ENCODE results near the gene MACROD2.
"Not testable (repeated sequence)": the region's sequence is repeated elsewhere in the genome, so short reads cannot be mapped to it uniquely, and the experiment has no call there.

The MACROD2 gene

DNA sequence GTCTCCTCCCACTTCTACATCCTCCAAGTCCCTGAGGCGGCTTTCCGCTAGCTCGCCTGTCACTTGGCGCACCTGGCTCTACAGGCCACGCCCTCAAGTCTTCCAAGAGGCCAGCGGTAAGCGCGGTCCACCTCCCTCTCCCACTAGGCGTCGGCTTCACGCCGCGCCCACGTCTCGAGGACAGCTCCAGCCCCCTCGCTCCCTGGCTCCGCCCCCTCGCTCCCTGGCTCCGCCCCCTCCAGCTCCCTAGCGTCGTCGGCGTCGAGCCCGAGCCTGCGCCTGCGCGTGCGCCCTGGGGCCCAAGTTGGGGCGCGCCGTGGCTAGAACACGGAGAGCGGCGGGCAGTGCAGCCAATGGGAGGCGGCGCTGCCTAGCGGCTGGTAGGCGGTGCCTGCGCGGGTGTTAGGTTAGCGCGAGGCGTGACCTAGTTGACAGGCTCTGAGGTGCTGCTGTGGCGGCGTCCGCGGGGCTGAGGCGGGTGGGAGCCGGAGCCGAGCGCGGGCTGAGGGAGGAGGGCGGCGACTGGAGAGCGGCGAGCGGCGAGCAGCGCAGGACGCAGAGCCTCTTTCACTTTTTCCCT lies at the start of gene MACROD2:
MACROD2 (plus strand) TSS at position 431 of the 580 bp plus-strand sequence.
- DNase-seq (ENCODE audit: low read depth in 1 of 2, low spot score in 1 of 2), result peak; percentile 94 to 99
- no peak for TF ChIP-seq JUND (IDR thresholded peaks at IDR 0.05; ENCODE audit: low read depth)
- in situ Hi-C loops (cut with HindIII; ENCODE audit: low pct_unique_long_range_greater_than_20kb, low sequenced_read_pairs), result no loop called here

DNA sequence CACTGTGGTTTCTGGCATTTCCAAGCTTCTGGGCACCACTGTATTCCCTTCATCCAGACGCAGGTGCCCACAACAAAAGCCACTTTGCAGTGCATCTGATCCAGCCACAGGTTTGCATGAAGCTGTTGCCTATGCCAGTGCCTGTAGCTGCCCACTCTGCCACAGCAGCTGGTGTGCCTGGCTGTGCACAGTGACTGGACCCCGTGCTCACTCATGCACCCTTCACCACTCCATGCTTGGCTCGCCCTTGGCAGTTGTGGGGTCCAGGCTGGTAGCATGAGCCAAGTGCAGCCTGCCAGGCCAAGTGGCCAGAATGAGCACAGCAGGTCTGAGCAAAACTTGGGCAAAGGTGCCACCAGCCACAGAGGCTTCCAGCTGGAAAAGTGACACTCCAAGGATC lies 47.6 kb upstream of the MACROD2 start:
- DNase-seq (ENCODE audit: low read depth in 1 of 2, low spot score in 1 of 2), result no peak
- in situ Hi-C loops (cut with HindIII; ENCODE audit: low pct_unique_long_range_greater_than_20kb, low sequenced_read_pairs), result no loop called here
- TF ChIP-seq JUND (IDR thresholded peaks at IDR 0.05; ENCODE audit: low read depth), result no peak

DNA sequence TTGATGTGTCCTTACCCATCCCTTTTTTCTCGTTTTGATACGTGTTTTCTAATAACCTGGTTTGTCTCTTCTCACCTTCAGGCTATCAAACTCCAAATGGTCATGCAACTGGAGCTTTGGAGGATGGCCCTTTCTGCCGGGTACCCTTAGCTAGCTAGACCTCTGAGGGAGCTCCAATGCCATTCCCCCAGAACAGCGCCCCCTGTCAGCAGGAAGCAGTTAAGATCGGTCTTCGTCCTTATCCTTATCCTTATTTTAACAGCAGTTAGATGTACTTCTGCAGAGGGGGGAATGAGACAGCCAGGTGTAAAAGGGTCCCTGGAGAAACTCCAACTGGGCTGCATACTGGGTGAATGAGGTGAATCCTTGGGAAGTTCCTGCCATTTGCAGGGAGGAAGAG lies 42.1 kb upstream of the MACROD2 start:
- no peak for DNase-seq (ENCODE audit: low read depth in 1 of 2, low spot score in 1 of 2)
- no peak for TF ChIP-seq JUND (IDR thresholded peaks at IDR 0.05; ENCODE audit: low read depth)
- in situ Hi-C loops (cut with HindIII; ENCODE audit: low pct_unique_long_range_greater_than_20kb, low sequenced_read_pairs), result no loop called here

DNA sequence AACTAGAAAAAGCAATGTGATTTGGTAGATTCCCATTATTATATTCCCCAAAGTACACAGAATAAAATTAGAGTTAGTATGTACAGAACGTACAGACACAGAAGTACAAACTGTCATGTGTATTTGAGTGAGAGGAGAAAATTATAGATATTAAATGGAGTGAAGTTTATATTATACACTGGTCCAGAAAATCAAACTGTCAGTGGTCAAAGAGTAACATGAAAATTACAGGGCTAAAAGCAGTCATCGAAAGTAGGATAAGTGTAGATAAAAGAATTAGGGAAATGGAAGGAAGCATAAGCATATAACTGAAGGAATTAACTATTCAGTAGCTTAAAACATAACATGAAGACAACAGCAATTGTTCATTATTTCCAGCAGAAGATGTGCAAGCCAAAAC lies 35.2 kb upstream of the MACROD2 start:
- no peak for DNase-seq (ENCODE audit: low read depth in 1 of 2, low spot score in 1 of 2)
- TF ChIP-seq JUND (IDR thresholded peaks at IDR 0.05; ENCODE audit: low read depth), result no peak

DNA sequence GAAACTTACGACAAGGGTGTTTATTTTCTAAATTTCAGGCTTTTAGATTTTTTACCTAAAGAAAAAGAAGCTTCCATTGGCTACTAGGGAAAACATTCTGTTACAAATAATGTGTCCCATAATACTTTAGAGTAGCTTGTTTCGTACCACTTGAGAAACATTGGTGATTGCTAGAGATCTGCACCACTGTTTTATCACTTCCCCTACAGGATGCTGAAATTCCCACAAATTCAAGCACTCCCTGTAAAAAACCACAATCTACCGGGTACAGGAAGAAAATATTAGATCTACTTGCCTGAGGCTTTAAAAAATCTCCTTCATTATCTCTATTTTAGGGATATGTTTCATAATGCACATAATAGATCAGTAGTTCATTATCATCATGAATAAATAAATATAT lies 34.8 kb upstream of the MACROD2 start:
- DNase-seq (ENCODE audit: low read depth in 1 of 2, low spot score in 1 of 2), result no peak
- in situ Hi-C loops (cut with HindIII; ENCODE audit: low pct_unique_long_range_greater_than_20kb, low sequenced_read_pairs), result no loop called here
- no peak for TF ChIP-seq JUND (IDR thresholded peaks at IDR 0.05; ENCODE audit: low read depth)

More for the DNA sequence above, 35.2 kb upstream of the MACROD2 start:
- in situ Hi-C loops (cut with HindIII; ENCODE audit: low pct_unique_long_range_greater_than_20kb, low sequenced_read_pairs), result no loop called here

DNA sequence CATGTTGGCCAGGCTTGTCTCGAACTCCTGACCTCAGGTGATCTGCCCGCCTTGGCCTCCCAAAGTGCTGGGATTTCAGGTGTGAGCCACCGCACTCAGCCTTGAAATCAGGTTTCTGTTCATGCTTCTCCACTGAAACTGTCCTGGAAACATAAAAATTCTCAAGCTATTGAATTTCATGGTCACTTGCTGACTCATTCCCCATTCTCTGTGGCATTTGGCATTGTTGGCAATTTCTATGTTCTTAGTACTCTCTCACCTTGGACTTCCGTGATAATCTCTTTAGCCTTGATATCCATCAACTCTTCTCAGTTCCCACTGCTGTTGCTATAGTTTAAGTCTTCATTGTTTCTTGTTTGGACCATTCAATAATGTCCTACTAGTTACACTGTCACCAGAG lies 11.1 kb upstream of the MACROD2 start:
- in situ Hi-C loops (cut with HindIII; ENCODE audit: low pct_unique_long_range_greater_than_20kb, low sequenced_read_pairs), result no loop called here
- no peak for TF ChIP-seq JUND (IDR thresholded peaks at IDR 0.05; ENCODE audit: low read depth)
- DNase-seq (ENCODE audit: low read depth in 1 of 2, low spot score in 1 of 2), result no peak

DNA sequence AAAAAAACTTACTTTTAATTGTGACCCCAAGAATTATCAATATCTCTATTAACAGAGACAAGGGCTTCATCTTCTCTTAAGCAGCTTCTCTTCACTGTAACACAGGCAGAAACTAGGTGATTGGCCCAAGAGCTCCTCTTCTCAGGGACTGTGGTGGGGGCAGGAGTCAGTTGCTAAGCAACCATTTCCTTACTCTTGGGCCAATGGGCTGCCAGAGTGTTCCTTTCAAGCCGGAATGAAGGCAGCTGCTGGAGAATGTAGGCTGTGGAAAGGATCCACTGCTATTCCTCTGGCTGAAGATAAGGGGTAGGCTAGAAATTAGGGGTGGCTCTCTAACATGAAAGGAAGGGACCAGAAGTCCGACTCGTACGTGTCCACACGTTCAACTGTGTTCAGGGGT lies 4.9 kb upstream of the MACROD2 start, which contains the start of gene SEL1L2:
SEL1L2 (minus strand) TSS at position 150 of the 400 bp plus-strand sequence; CDS start at position 70, 80 bp downstream.
- in situ Hi-C loops (cut with HindIII; ENCODE audit: low pct_unique_long_range_greater_than_20kb, low sequenced_read_pairs), result no loop called here
- TF ChIP-seq JUND (IDR thresholded peaks at IDR 0.05; ENCODE audit: low read depth), result no peak
- no peak for DNase-seq (ENCODE audit: low read depth in 1 of 2, low spot score in 1 of 2)

DNA sequence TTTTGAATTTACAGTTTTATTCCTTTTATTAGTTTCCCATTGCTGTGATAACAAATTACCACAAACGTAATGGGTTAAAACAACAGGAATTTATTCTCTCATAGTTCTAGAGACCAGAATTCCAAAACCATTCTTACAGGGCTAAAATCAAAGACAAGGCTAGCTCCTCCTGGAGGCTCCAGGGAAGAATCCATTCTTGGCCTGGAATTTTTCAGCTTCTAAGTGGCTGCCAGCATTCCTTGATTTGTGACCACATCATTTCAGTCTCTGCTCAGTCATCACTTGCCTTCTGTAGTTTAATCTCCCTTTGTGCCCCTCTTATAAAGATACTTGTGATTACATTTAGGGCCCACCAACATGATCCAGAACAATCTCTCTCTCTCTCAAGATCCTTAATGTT lies 4.0 kb upstream of the MACROD2 start:
- TF ChIP-seq JUND (IDR thresholded peaks at IDR 0.05; ENCODE audit: low read depth), result no peak
- in situ Hi-C loops (cut with HindIII; ENCODE audit: low pct_unique_long_range_greater_than_20kb, low sequenced_read_pairs), result no loop called here
- DNase-seq (ENCODE audit: low read depth in 1 of 2, low spot score in 1 of 2), result no peak

DNA sequence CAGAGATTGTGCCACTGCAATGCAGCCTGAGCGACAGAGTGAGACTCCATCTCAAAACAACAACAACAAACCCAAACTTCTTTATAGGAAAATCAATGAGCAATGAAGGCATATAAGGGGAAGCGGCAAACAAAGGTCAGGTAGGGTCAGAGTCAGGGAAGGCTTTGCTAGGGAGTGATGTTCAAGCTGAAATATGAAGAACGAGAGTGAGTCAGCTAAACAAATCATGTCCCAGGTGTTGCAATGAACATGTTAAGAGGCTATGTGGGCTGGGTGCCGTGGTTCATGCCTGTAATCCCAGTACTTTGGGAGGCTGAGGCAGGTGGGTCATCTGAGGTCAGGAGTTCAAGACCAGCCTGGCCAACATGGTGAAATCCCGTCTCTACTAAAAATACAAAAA lies 3.4 kb upstream of the MACROD2 start:
- in situ Hi-C loops (cut with HindIII; ENCODE audit: low pct_unique_long_range_greater_than_20kb, low sequenced_read_pairs); DNase-seq (ENCODE audit: low read depth in 1 of 2, low spot score in 1 of 2): not testable (repeated sequence)

DNA sequence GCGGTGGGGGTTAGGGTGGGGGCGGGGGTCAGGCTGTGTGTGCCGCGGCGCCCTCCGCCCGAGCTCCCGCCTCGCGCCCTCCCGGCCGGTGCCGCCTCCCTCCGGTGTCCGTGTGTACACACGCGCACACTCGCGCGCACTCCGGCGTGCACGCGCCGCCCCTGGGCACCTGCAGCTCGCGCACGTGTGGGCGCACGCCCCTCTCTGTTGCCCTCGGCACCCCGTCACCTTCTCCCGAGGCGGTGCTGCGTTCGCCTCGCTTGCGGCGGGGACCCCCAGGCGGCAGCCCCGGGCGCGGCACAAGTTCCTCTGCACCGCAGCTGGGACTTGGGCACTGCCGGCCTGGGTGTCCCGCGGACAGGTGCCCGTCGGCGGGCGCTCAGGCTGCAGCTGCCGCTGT lies 525 bp downstream of the MACROD2 start:
- no peak for TF ChIP-seq JUND (IDR thresholded peaks at IDR 0.05; ENCODE audit: low read depth)
- peak; percentile 51 to 73 for DNase-seq (ENCODE audit: low read depth in 1 of 2, low spot score in 1 of 2)
- in situ Hi-C loops (cut with HindIII; ENCODE audit: low pct_unique_long_range_greater_than_20kb, low sequenced_read_pairs), result no loop called here

DNA sequence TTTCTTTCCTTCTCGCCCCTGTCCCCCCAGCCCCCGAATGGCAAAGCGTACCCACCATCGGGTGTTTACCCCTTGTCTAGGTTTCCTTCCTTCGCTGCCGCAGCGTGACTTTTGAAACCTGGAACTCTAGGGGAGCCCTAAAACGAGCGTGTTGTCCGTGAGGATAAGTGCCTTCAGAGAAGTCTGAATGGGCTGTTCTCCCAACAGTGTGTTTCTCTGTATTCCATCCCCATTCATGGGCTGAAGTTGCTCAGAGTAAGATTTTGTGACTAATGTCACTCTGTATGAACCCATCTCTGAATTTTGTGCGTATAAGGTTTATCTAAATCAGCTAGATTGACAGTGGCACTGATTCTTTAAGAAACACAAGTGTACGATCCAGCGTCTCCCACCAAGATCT lies 949 bp downstream of the MACROD2 start:
- TF ChIP-seq JUND (IDR thresholded peaks at IDR 0.05; ENCODE audit: low read depth), result no peak
- in situ Hi-C loops (cut with HindIII; ENCODE audit: low pct_unique_long_range_greater_than_20kb, low sequenced_read_pairs), result no loop called here
- peak; percentile 26 to 45 for DNase-seq (ENCODE audit: low read depth in 1 of 2, low spot score in 1 of 2)

DNA sequence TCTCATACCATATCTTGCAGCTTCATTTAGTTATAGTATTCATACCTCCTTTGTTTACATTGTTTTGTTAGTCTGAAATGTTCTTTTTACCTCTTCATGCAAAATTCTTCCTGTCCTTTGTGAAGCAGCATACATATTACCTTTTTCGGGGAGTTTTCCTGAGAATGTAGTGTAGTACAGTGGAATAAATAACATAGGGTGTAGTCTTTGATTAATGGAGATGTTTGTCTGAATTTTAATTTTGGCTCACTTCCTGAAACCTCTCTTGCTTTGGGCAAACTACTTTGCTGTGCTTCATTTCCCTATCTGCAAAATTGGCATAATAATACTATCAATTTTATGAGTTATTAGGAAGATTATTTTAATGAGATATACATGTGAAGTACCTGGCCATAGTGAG lies 5.6 kb downstream of the MACROD2 start:
- no peak for DNase-seq (ENCODE audit: low read depth in 1 of 2, low spot score in 1 of 2)
- no peak for TF ChIP-seq JUND (IDR thresholded peaks at IDR 0.05; ENCODE audit: low read depth)
- in situ Hi-C loops (cut with HindIII; ENCODE audit: low pct_unique_long_range_greater_than_20kb, low sequenced_read_pairs), result no loop called here

DNA sequence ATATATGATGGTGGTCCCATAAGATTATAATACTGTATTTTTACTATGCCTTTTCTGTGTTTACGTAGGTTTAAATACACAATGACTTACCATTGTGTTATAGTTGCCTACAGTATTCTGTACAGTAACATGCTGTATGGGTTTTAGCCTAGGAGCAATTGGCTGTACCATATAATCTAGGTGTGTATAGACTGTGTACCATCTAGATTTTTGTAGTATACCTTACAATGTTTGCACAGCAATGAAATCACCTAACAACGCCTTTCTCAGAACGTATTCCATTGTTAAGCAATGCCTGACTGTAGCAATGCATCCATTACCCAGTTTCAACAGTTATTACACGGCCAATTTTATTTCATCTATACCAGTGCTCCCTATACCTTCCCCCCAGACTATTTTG lies 10.7 kb downstream of the MACROD2 start:
- no peak for DNase-seq (ENCODE audit: low read depth in 1 of 2, low spot score in 1 of 2)
- no peak for TF ChIP-seq JUND (IDR thresholded peaks at IDR 0.05; ENCODE audit: low read depth)
- in situ Hi-C loops (cut with HindIII; ENCODE audit: low pct_unique_long_range_greater_than_20kb, low sequenced_read_pairs), result no loop called here

DNA sequence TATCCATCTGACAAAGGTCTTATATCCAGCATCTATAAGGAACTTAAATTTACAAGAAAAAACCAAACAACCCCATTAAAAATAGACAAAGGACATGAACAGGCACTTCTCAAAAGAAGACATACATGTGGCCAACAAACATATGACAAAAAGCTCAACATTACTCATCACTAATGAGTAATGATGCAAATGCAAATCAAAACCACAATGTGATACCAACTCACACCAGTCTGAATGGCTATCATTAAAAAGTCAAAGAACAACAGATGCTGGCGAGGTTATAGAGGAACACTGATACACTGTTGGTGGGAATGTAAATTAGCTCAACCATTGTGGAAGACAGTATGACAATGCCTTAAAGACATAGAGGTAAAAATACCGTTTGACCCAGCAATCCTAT lies 13.9 kb downstream of the MACROD2 start:
- TF ChIP-seq JUND (IDR thresholded peaks at IDR 0.05; ENCODE audit: low read depth), result no peak
- in situ Hi-C loops (cut with HindIII; ENCODE audit: low pct_unique_long_range_greater_than_20kb, low sequenced_read_pairs), result no loop called here
- DNase-seq (ENCODE audit: low read depth in 1 of 2, low spot score in 1 of 2), result no peak

Data from T47D (cell line).